Measurements from ENCODE around the gene RELN.

RELN gene

GRCh38 chr7:103865442-103865841, 124.0 kb downstream of the RELN start:
- H3K4me3 ChIP-seq (ENCODE audit: low read depth in 1 of 2, low read length in 2 of 2), result no peak overlapping the region
- H3K9ac ChIP-seq (ENCODE audit: low read depth in 1 of 2, low read length in 2 of 2), result no peak overlapping the region
- no peak overlapping the region for H3K27ac ChIP-seq (ENCODE audit: low read depth, low read length)
- no peaks in the 10 kb centered on the region for H3K27me3 ChIP-seq (ENCODE audit: control insufficient read depth in 1 of 2, insufficient read depth in 2 of 2, low read length in 2 of 2)
- H3K4me1 ChIP-seq (ENCODE audit: control insufficient read depth in 1 of 2, insufficient read depth in 2 of 2, low read length in 2 of 2), result no peaks in the 10 kb centered on the region
- H3K36me3 ChIP-seq (ENCODE audit: control insufficient read depth in 1 of 2, insufficient read depth in 2 of 2, low read length in 2 of 2), result no peaks in the 10 kb centered on the region
- no peaks in the 10 kb centered on the region for H3K9me3 ChIP-seq (ENCODE audit: control insufficient read depth in 1 of 2, low read length in 2 of 2)

DNA sequence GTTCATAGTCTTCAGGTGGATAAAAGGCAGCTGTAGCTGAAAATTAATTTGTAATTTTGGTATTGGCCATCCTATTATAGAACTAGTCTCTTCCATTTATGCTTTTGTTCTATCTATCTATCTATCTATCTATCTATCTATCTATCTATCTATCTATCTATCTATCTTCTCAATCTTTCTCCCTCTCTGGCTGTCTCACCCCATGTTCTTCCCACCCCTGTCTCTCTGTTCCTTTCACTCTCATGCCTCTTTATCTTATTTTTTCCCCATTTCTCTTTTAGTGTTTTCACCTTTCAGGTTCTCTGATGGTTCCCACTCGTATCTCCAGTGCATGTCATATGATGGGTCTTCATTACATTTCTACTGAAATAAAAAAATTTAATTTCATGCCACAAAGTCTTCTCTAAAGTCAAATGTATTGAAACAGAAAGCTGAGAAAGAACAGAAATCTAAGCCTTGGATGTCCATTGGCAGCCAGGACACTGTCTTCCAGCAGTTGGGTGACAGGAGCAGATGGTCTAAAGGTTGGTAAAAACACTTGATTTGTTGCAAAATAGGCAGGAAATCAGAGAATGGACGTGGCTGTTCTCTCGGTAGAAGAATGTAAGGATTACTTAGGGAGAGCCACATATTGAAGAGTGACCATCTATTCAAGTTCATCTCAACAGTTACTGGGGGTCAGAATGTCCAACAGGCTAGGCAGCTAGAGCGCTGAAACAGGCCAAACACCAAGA, 127.0 kb downstream of the RELN start:
- Histone ChIP-seq H3K27ac (ENCODE audit: low read depth, low read length) (no peak overlapping the region), H3K4me3 (ENCODE audit: low read depth in 1 of 2, low read length in 2 of 2) (no peak overlapping the region), H3K27me3 (ENCODE audit: control insufficient read depth in 1 of 2, insufficient read depth in 2 of 2, low read length in 2 of 2) (no peaks in the 10 kb centered on the region), H3K9me3 (ENCODE audit: control insufficient read depth in 1 of 2, low read length in 2 of 2) (no peaks in the 10 kb centered on the region), H3K4me1 (ENCODE audit: control insufficient read depth in 1 of 2, insufficient read depth in 2 of 2, low read length in 2 of 2) (no peaks in the 10 kb centered on the region), H3K9ac (ENCODE audit: low read depth in 1 of 2, low read length in 2 of 2) (no peak overlapping the region), H3K36me3 (ENCODE audit: control insufficient read depth in 1 of 2, insufficient read depth in 2 of 2, low read length in 2 of 2) (no peaks in the 10 kb centered on the region)

DNA sequence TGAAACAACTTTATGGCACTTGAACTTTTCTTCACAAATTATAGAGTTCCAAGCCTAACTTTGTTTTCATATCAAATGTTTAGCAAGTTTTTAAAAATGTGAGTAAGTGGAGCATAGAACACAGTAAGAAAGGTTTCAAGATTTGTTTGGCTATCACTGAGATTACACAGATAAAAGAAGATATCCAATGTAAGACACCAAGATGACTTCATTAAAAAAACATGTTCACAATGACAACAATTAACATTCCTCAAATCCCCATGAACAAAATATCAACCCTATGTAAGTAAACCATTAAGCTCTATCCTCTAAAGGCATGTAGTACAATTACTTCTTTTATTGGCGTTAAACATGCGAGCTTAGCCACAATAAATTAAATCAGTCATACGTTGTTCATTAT, 129.7 kb downstream of the RELN start:
- Histone ChIP-seq H3K4me1 (ENCODE audit: control insufficient read depth in 1 of 2, insufficient read depth in 2 of 2, low read length in 2 of 2) (no peaks in the 10 kb centered on the region), H3K9me3 (ENCODE audit: control insufficient read depth in 1 of 2, low read length in 2 of 2) (no peaks in the 10 kb centered on the region), H3K27me3 (ENCODE audit: control insufficient read depth in 1 of 2, insufficient read depth in 2 of 2, low read length in 2 of 2) (no peaks in the 10 kb centered on the region), H3K27ac (ENCODE audit: low read depth, low read length) (no peak overlapping the region), H3K4me3 (ENCODE audit: low read depth in 1 of 2, low read length in 2 of 2) (no peak overlapping the region), H3K36me3 (ENCODE audit: control insufficient read depth in 1 of 2, insufficient read depth in 2 of 2, low read length in 2 of 2) (no peaks in the 10 kb centered on the region), H3K9ac (ENCODE audit: low read depth in 1 of 2, low read length in 2 of 2) (no peak overlapping the region)

DNA sequence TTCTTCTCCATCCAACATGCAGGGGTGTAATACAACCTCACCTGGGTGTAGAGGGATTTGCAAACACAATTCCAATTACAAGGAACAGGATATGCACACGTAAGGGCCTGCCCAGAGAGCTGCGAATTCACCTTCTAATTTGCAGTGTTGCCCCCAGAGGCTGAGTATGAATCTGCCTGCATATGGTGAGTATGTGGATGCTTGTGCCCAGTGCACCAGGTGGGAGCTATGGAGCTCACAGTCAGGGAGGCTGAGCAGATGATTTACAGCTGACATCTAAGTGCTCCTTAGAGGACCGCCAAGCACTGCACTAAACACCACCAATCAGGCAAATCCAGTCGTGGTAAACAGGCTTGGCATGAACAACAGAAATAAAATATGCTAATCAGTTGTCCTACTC, 132.0 kb downstream of the RELN start:
- Histone ChIP-seq H3K27me3 (ENCODE audit: control insufficient read depth in 1 of 2, insufficient read depth in 2 of 2, low read length in 2 of 2) (no peaks in the 10 kb centered on the region), H3K36me3 (ENCODE audit: control insufficient read depth in 1 of 2, insufficient read depth in 2 of 2, low read length in 2 of 2) (no peaks in the 10 kb centered on the region), H3K4me3 (ENCODE audit: low read depth in 1 of 2, low read length in 2 of 2) (no peak overlapping the region), H3K27ac (ENCODE audit: low read depth, low read length) (no peak overlapping the region), H3K9me3 (ENCODE audit: control insufficient read depth in 1 of 2, low read length in 2 of 2) (no peaks in the 10 kb centered on the region), H3K9ac (ENCODE audit: low read depth in 1 of 2, low read length in 2 of 2) (no peak overlapping the region), H3K4me1 (ENCODE audit: control insufficient read depth in 1 of 2, insufficient read depth in 2 of 2, low read length in 2 of 2) (no peaks in the 10 kb centered on the region)

- H3K27me3 ChIP-seq (ENCODE audit: control insufficient read depth in 1 of 2, insufficient read depth in 2 of 2, low read length in 2 of 2), result no peaks in the 10 kb centered on the region
- H3K9ac ChIP-seq (ENCODE audit: low read depth in 1 of 2, low read length in 2 of 2), result no peak overlapping the region
- H3K27ac ChIP-seq (ENCODE audit: low read depth, low read length), result no peak overlapping the region
- no peaks in the 10 kb centered on the region for H3K4me1 ChIP-seq (ENCODE audit: control insufficient read depth in 1 of 2, insufficient read depth in 2 of 2, low read length in 2 of 2)
- no peaks in the 10 kb centered on the region for H3K36me3 ChIP-seq (ENCODE audit: control insufficient read depth in 1 of 2, insufficient read depth in 2 of 2, low read length in 2 of 2)
- no peaks in the 10 kb centered on the region for H3K9me3 ChIP-seq (ENCODE audit: control insufficient read depth in 1 of 2, low read length in 2 of 2)
- H3K4me3 ChIP-seq (ENCODE audit: low read depth in 1 of 2, low read length in 2 of 2), result no peak overlapping the region
Measured at GRCh38 chr7:103856929-103857328, 132.5 kb downstream of the RELN start.

DNA sequence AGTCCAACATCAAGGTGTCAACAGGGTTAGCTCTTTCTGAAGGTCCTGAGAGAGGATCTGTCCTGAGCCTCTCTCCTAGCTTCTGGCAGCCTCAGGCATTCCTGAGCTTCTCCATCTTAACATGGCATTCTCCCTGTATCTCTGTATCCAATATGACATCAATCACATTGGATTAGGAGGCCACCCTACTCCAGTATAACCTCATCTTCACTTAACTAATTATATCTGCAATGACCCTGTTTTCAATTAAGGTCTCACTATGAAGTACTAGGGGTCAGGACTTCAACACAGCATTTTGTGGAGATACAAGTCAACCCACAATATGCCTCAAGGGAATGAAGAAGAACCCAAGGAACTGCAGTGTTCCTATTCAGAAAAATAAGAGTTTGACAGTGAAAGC, 133.8 kb downstream of the RELN start:
- H3K27ac ChIP-seq (ENCODE audit: low read depth, low read length), result no peak overlapping the region
- H3K36me3 ChIP-seq (ENCODE audit: control insufficient read depth in 1 of 2, insufficient read depth in 2 of 2, low read length in 2 of 2), result no peaks in the 10 kb centered on the region
- no peaks in the 10 kb centered on the region for H3K27me3 ChIP-seq (ENCODE audit: control insufficient read depth in 1 of 2, insufficient read depth in 2 of 2, low read length in 2 of 2)
- H3K4me3 ChIP-seq (ENCODE audit: low read depth in 1 of 2, low read length in 2 of 2), result no peak overlapping the region
- H3K9me3 ChIP-seq (ENCODE audit: control insufficient read depth in 1 of 2, low read length in 2 of 2), result no peaks in the 10 kb centered on the region
- no peaks in the 10 kb centered on the region for H3K4me1 ChIP-seq (ENCODE audit: control insufficient read depth in 1 of 2, insufficient read depth in 2 of 2, low read length in 2 of 2)
- no peak overlapping the region for H3K9ac ChIP-seq (ENCODE audit: low read depth in 1 of 2, low read length in 2 of 2)

GRCh38 chr7:103854611-103855010, 134.8 kb downstream of the RELN start:
- H3K27me3 ChIP-seq (ENCODE audit: control insufficient read depth in 1 of 2, insufficient read depth in 2 of 2, low read length in 2 of 2), result no peaks in the 10 kb centered on the region

GRCh38 chr7:103851357-103851756, 138.1 kb downstream of the RELN start:
- no peak overlapping the region for H3K9ac ChIP-seq (ENCODE audit: low read depth in 1 of 2, low read length in 2 of 2)
- no peaks in the 10 kb centered on the region for H3K4me1 ChIP-seq (ENCODE audit: control insufficient read depth in 1 of 2, insufficient read depth in 2 of 2, low read length in 2 of 2)
- H3K9me3 ChIP-seq (ENCODE audit: control insufficient read depth in 1 of 2, low read length in 2 of 2), result no peaks in the 10 kb centered on the region
- H3K4me3 ChIP-seq (ENCODE audit: low read depth in 1 of 2, low read length in 2 of 2), result no peak overlapping the region
- no peak overlapping the region for H3K27ac ChIP-seq (ENCODE audit: low read depth, low read length)
- H3K36me3 ChIP-seq (ENCODE audit: control insufficient read depth in 1 of 2, insufficient read depth in 2 of 2, low read length in 2 of 2), result no peaks in the 10 kb centered on the region
- H3K27me3 ChIP-seq (ENCODE audit: control insufficient read depth in 1 of 2, insufficient read depth in 2 of 2, low read length in 2 of 2), result no peaks in the 10 kb centered on the region

More at GRCh38 chr7:103854611-103855010, 134.8 kb downstream of the RELN start:
- no peaks in the 10 kb centered on the region for H3K36me3 ChIP-seq (ENCODE audit: control insufficient read depth in 1 of 2, insufficient read depth in 2 of 2, low read length in 2 of 2)
- H3K4me3 ChIP-seq (ENCODE audit: low read depth in 1 of 2, low read length in 2 of 2), result no peak overlapping the region
- no peak overlapping the region for H3K27ac ChIP-seq (ENCODE audit: low read depth, low read length)
- H3K4me1 ChIP-seq (ENCODE audit: control insufficient read depth in 1 of 2, insufficient read depth in 2 of 2, low read length in 2 of 2), result no peaks in the 10 kb centered on the region
- H3K9me3 ChIP-seq (ENCODE audit: control insufficient read depth in 1 of 2, low read length in 2 of 2), result no peaks in the 10 kb centered on the region
- no peak overlapping the region for H3K9ac ChIP-seq (ENCODE audit: low read depth in 1 of 2, low read length in 2 of 2)

DNA sequence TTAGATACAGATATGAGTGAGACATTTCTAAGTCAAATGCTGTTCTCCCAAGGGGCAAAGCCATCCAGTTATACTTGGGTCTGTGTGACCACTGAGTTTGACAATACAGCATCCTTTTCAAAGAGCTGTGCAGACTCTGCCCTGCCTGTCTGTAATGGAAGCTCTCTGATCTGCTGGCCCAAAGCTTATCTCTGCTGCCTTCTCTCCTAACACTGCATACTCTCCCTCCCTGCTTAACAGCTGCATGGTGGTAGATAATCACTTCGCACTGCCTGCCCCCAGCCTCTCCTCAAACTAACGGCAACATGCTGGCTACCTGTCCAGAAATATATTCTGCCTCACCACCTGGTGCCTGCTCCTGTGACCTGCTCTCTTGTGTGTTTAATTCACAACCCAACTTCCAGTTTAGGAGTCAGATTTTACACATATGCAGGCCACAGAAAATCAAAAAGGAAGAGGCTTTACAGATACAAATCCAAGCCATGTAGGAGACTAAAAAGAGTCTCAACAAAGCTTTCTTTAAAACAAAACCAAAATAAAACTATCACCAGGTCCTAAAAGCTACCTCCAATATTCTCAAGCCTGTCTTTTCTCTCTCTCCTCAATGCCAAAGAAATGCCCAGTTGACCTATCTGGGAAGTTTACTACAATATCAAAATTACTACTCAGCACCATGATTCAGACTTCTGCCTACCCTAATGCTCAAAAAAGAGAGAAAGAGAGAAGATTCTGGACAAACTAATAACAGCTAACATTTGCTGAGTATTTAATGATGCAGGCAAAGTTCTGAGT, 145.6 kb downstream of the RELN start:
- Histone ChIP-seq H3K36me3 (ENCODE audit: control insufficient read depth in 1 of 2, insufficient read depth in 2 of 2, low read length in 2 of 2) (no peaks in the 10 kb centered on the region), H3K9me3 (ENCODE audit: control insufficient read depth in 1 of 2, low read length in 2 of 2) (no peaks in the 10 kb centered on the region), H3K4me3 (ENCODE audit: low read depth in 1 of 2, low read length in 2 of 2) (no peak overlapping the region), H3K27ac (ENCODE audit: low read depth, low read length) (no peak overlapping the region), H3K27me3 (ENCODE audit: control insufficient read depth in 1 of 2, insufficient read depth in 2 of 2, low read length in 2 of 2) (no peaks in the 10 kb centered on the region), H3K9ac (ENCODE audit: low read depth in 1 of 2, low read length in 2 of 2) (no peak overlapping the region), H3K4me1 (ENCODE audit: control insufficient read depth in 1 of 2, insufficient read depth in 2 of 2, low read length in 2 of 2) (no peaks in the 10 kb centered on the region)

DNA sequence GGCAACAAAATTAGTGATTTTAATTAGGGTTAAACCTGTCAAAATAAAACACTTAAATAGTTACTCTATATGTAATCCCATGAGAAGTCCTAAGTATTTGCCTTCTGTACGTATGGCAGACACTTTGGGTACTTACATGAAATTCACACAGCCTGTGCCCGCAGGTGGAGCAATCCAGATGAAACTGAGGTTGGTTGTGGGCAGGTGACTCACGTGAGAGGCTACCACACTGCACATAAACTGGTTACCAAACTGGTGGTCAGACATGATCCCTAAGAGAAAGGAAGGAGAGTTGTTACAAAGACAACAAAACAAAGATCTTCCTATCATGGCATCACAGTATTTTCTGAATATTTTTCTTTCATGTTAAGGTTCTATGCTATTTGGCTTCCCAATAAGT, 156.1 kb downstream of the RELN start:
- no peak overlapping the region for H3K4me3 ChIP-seq (ENCODE audit: low read depth in 1 of 2, low read length in 2 of 2)
- no peak overlapping the region for H3K27ac ChIP-seq (ENCODE audit: low read depth, low read length)
- H3K27me3 ChIP-seq (ENCODE audit: control insufficient read depth in 1 of 2, insufficient read depth in 2 of 2, low read length in 2 of 2), result no peaks in the 10 kb centered on the region
- H3K9ac ChIP-seq (ENCODE audit: low read depth in 1 of 2, low read length in 2 of 2), result no peak overlapping the region
- H3K36me3 ChIP-seq (ENCODE audit: control insufficient read depth in 1 of 2, insufficient read depth in 2 of 2, low read length in 2 of 2), result no peaks in the 10 kb centered on the region
- H3K9me3 ChIP-seq (ENCODE audit: control insufficient read depth in 1 of 2, low read length in 2 of 2), result no peaks in the 10 kb centered on the region
- no peaks in the 10 kb centered on the region for H3K4me1 ChIP-seq (ENCODE audit: control insufficient read depth in 1 of 2, insufficient read depth in 2 of 2, low read length in 2 of 2)

All from duodenal mucosa (tissue), 2 donors.